MM.1S (cell line): ENCODE results near the gene TTLL5.

Experiments
- DNase-seq: peaks from one replicate; pipeline ENCODE4 v3.0.0-alpha.2; 2015
- H2AFZ ChIP-seq: fragments of 300-600 bp; sonication (generic); 2 replicates; pipeline ENCODE4 v1.6.0; 2016; ENCODE audit warnings: antibody characterized with exemption, low read length
- H3F3A ChIP-seq: fragments of 300-600 bp; sonication (generic); 2 replicates; pipeline ENCODE4 v1.6.1; 2016; ENCODE audit warnings: mild to moderate bottlenecking, antibody characterized with exemption, low read length, moderate library complexity, mixed read lengths; ENCODE audit not compliant: insufficient read depth
- H3K27ac ChIP-seq: fragments of 300-600 bp; sonication (generic); 2 replicates; pipeline ENCODE4 v1.5.1; 2016; ENCODE audit warnings: mild to moderate bottlenecking, low read length
- H3K27me3 ChIP-seq: fragments of 300-600 bp; sonication (generic); replicated peaks from 2 replicates; pipeline ENCODE4 v1.6.0; 2016; ENCODE audit warnings: low read length; ENCODE audit not compliant: insufficient read depth
- H3K36me3 ChIP-seq: fragments of 300-600 bp; sonication (generic); replicated peaks from 2 replicates; pipeline ENCODE4 v1.6.1; 2016; ENCODE audit warnings: mild to moderate bottlenecking, low read length, mixed read lengths; ENCODE audit not compliant: insufficient read depth
- H3K4me1 ChIP-seq: fragments of 300-600 bp; sonication (generic); 2 replicates; pipeline ENCODE4 v1.6.1; 2016; ENCODE audit warnings: low read length, mixed read lengths
- H3K4me2 ChIP-seq: fragments of 300-600 bp; sonication (generic); 2 replicates; pipeline ENCODE4 v1.6.0; 2016; ENCODE audit warnings: low read depth, low read length
- H3K4me3 ChIP-seq: fragments of 300-600 bp; sonication (generic); 2 replicates; pipeline ENCODE4 v1.5.1; 2016; ENCODE audit warnings: low read length, mixed read lengths
- H3K79me2 ChIP-seq: fragments of 300-600 bp; sonication (generic); 2 replicates; pipeline ENCODE4 v1.6.1; 2016; ENCODE audit warnings: mixed run types, low read length, mixed read lengths
- H3K9ac ChIP-seq: fragments of 300-600 bp; sonication (generic); 2 replicates; pipeline ENCODE4 v1.6.1; 2016; ENCODE audit warnings: low read length, mixed read lengths
- H3K9me2 ChIP-seq: fragments of 300-600 bp; sonication (generic); replicated peaks from 2 replicates; pipeline ENCODE4 v1.6.1; 2016; ENCODE audit warnings: mild to moderate bottlenecking, low read length, mixed read lengths; ENCODE audit not compliant: insufficient read depth
- H3K9me3 ChIP-seq: fragments of 300-600 bp; sonication (generic); replicated peaks from 2 replicates; pipeline ENCODE4 v1.6.1; 2016; ENCODE audit warnings: mild to moderate bottlenecking, low read length, mixed read lengths; ENCODE audit not compliant: insufficient read depth
- H4K20me1 ChIP-seq: fragments of 300-600 bp; sonication (generic); 2 replicates; pipeline ENCODE4 v1.6.1; 2016; ENCODE audit warnings: mild to moderate bottlenecking, low read length, moderate library complexity, mixed read lengths; ENCODE audit not compliant: insufficient read depth
- EZH2 ChIP-seq: fragments of 300-600 bp; sonication (generic); optimal IDR thresholded peaks from 2 replicates; pipeline ENCODE3; 2017; ENCODE audit warnings: low read depth, mild to moderate bottlenecking, antibody characterized with exemption, low read length, mixed read lengths
- EZH2phosphoT487 ChIP-seq: fragments of 300-600 bp; sonication (generic); IDR thresholded peaks from 2 replicates; pipeline ENCODE4 v1.6.1; 2018; ENCODE audit warnings: antibody characterized with exemption, low read length
- TF ChIP-seq, protein P1 (sequence below): fragments of 300-600 bp; sonication (generic); IDR thresholded peaks from 2 replicates; pipeline ENCODE4 v1.5.1; 2016; ENCODE audit warnings: antibody characterized with exemption, low read length, mixed read lengths

TTLL5 gene

DNA sequence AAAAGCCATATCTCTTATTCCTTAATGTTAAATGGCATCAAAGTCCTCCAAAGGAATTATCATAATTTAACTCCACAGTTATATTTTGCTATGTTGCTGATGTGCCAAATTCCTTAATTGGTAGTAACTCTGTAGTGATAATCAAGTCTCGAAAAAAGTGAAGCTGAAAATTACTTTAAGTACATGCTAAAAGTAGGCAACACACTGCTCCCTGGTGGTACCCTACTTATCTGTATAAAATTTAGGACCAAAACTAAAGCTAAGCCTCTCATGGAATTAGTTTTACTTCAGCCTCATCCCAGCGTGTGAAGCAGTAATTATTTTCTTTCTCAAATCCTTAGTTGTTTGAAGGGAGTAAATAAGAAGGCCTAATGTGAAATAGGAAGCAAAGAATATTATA is 132.8 kb downstream of the TTLL5 start:
- Histone ChIP-seq H2AFZ (no peak overlapping the region), H3K4me2 (no peak overlapping the region), H3K4me1 (no peaks in the 10 kb centered on the region), H3K27ac (no peak overlapping the region), H3K79me2 (no peaks in the 10 kb centered on the region), H3K36me3 (no peaks in the 10 kb centered on the region), H3K4me3 (no peak overlapping the region), H3K9me2 (no peaks in the 10 kb centered on the region), H3K27me3 (no peaks in the 10 kb centered on the region), H3K9me3 (no peaks in the 10 kb centered on the region), H3F3A (no peaks in the 10 kb centered on the region), H3K9ac (no peak overlapping the region), H4K20me1 (no peaks in the 10 kb centered on the region)
- no peak for TF ChIP-seq EZH2phosphoT487
- TF ChIP-seq, protein P1, sequence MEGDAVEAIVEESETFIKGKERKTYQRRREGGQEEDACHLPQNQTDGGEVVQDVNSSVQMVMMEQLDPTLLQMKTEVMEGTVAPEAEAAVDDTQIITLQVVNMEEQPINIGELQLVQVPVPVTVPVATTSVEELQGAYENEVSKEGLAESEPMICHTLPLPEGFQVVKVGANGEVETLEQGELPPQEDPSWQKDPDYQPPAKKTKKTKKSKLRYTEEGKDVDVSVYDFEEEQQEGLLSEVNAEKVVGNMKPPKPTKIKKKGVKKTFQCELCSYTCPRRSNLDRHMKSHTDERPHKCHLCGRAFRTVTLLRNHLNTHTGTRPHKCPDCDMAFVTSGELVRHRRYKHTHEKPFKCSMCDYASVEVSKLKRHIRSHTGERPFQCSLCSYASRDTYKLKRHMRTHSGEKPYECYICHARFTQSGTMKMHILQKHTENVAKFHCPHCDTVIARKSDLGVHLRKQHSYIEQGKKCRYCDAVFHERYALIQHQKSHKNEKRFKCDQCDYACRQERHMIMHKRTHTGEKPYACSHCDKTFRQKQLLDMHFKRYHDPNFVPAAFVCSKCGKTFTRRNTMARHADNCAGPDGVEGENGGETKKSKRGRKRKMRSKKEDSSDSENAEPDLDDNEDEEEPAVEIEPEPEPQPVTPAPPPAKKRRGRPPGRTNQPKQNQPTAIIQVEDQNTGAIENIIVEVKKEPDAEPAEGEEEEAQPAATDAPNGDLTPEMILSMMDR = no peak
- no peak for TF ChIP-seq EZH2
- no peak for DNase-seq

DNA sequence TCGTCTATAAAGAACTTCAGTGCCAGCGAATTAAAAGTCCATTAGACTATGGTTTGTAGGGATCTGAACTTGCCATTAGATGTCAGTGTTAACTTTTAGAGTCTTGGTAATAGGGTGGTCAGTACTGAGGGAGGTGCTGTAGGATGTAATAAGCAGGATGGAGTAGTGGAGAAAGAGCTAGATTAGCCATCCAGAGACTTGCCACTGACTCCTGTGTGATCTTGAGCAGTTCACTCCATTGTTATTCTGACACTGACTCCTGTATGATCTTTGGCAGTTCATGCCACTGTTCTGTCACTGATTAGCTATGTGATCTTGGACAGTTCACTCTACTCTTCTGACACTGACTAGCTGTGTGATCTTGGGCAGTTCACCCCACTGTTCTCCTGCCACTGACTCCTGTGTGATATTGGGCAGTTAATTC is 133.6 kb downstream of the TTLL5 start:
- no peaks in the 10 kb centered on the region for H3K36me3 ChIP-seq
- no peaks in the 10 kb centered on the region for H4K20me1 ChIP-seq
- no peaks in the 10 kb centered on the region for H3K27me3 ChIP-seq
- H3K79me2 ChIP-seq = no peaks in the 10 kb centered on the region
- H3K4me1 ChIP-seq = no peaks in the 10 kb centered on the region
- no peak overlapping the region for H3K4me3 ChIP-seq
- no peak overlapping the region for H3K4me2 ChIP-seq
- no peaks in the 10 kb centered on the region for H3K9me2 ChIP-seq
- no peak overlapping the region for H3K27ac ChIP-seq
- H3F3A ChIP-seq = no peaks in the 10 kb centered on the region
- H3K9me3 ChIP-seq = no peaks in the 10 kb centered on the region
- H3K9ac ChIP-seq = no peak overlapping the region
- no peak overlapping the region for H2AFZ ChIP-seq
- TF ChIP-seq, protein P1 = no peak
- TF ChIP-seq EZH2phosphoT487 (no peak), EZH2 (no peak)
- no peak for DNase-seq

DNA sequence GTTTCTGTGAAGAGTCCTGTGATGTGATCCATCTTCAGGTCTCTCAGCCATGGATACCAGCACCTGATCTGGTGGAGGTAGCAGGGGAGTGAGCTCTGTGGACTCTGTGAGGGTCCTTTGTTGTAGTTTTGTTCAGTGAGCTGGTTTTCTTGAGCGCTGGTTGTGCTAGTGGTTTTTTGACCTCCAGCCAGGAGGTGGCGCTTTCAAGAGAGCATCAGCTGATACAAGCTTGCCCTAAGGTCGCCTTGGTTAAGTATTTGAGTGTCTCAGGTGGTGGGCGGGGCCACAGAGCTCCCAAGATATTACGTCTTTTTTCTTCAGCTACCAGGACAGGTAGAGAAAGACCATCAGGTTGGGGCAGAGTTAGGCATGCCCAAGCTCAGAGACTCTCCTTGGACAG is 139.7 kb downstream of the TTLL5 start:
- no peak for TF ChIP-seq EZH2
- no peak for TF ChIP-seq EZH2phosphoT487
- TF ChIP-seq, protein P1 = peak; percentile 20
- no peak for DNase-seq
- H3K79me2 ChIP-seq = no peaks in the 10 kb centered on the region
- no peaks in the 10 kb centered on the region for H3F3A ChIP-seq
- H3K27me3 ChIP-seq = no peaks in the 10 kb centered on the region
- no peak overlapping the region for H3K4me2 ChIP-seq
- no peak overlapping the region for H2AFZ ChIP-seq
- H3K36me3 ChIP-seq = no peaks in the 10 kb centered on the region
- no peak overlapping the region for H3K27ac ChIP-seq
- no peaks in the 10 kb centered on the region for H4K20me1 ChIP-seq
- H3K4me3 ChIP-seq = no peak overlapping the region
- H3K9ac ChIP-seq = no peak overlapping the region
- no peaks in the 10 kb centered on the region for H3K9me3 ChIP-seq
- H3K9me2 ChIP-seq = no peaks in the 10 kb centered on the region
- H3K4me1 ChIP-seq = no peaks in the 10 kb centered on the region

DNA sequence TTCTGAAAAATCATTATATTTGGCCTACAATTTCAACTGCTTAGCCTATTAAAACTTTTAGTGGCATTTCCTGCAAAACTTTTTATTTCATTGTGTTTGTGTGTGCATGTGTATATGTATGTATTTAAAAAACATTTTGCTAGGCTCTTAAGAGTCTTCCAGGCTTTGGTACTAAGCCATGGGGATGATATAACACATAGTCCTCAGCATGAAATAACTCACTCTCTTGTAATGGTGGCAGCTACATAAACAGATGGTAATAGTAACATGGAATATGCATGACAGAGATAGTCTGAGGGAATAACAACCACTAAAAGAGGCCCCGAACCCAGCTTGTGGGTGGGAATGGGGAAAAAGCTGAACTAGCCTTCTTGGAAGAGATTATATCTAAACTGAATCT is 141.4 kb downstream of the TTLL5 start:
- no peaks in the 10 kb centered on the region for H3K9me3 ChIP-seq
- H4K20me1 ChIP-seq = no peaks in the 10 kb centered on the region
- H2AFZ ChIP-seq = no peak overlapping the region
- no peaks in the 10 kb centered on the region for H3F3A ChIP-seq
- no peaks in the 10 kb centered on the region for H3K36me3 ChIP-seq
- H3K27me3 ChIP-seq = no peaks in the 10 kb centered on the region
- DNase-seq = no peak
- TF ChIP-seq EZH2 = no peak
- no peak for TF ChIP-seq EZH2phosphoT487
- TF ChIP-seq, protein P1 = no peak
- no peaks in the 10 kb centered on the region for H3K4me1 ChIP-seq
- no peak overlapping the region for H3K9ac ChIP-seq
- no peak overlapping the region for H3K4me3 ChIP-seq
- H3K9me2 ChIP-seq = no peaks in the 10 kb centered on the region
- H3K79me2 ChIP-seq = no peaks in the 10 kb centered on the region
- no peak overlapping the region for H3K27ac ChIP-seq
- H3K4me2 ChIP-seq = no peak overlapping the region
